ENCODE data around the gene POLR2C. TPM values are rescaled to one million over a fixed set of nuclear protein-coding genes. Genes with fewer than 3 reads are reported as not detected.
"Not testable (repeated sequence)": the region's sequence is repeated elsewhere in the genome, so short reads cannot be mapped to it uniquely, and the experiment has no call there.

The POLR2C gene
- total RNA-seq, result 65.7 TPM

DNA sequence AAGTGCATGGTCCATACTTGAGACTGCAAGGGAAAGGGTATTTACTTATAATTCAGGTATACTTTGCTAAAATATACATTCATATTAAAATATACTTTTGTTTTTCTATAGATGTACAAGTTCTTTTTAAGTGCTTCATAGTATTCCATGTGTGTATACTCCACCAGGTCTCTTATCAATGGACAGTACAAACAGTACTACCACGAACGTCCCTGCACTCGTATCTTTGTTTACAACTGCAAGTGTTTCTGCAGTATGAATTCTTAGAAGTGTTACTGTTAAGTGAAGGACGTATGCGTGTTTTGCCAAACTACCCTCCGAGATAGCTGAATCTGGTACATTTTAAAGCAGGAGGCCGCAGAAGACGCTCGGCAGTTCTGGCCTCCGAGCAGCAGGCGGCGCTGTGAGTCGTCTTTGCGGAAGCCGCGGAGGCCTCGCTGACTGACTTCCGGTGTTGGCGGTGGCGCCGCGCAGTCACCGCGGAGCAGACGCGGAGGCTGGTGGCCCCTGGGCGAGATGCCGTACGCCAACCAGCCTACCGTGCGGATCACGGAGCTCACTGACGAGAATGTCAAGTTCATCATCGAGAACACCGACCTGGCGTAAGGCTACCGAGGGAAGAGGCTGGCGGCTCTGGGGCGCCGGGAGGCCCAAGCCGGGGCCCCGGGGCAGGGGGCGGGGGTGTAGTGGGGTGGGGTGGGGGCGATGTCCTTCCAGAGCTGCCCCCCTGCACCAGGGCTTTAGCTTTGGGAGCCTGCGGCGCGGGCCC, at the start of gene POLR2C:
Gene POLR2C, plus strand, starts transcription at position 471 of the 769 bp plus-strand sequence. Its CDS starts 46 bp downstream, at position 517.
- DNase-seq (ENCODE audit: low spot score), result peak; percentile 90

GRCh38 chr16:57413301-57413730, 49.2 kb upstream of the POLR2C start:
- DNase-seq (ENCODE audit: low spot score), result no peak

DNA sequence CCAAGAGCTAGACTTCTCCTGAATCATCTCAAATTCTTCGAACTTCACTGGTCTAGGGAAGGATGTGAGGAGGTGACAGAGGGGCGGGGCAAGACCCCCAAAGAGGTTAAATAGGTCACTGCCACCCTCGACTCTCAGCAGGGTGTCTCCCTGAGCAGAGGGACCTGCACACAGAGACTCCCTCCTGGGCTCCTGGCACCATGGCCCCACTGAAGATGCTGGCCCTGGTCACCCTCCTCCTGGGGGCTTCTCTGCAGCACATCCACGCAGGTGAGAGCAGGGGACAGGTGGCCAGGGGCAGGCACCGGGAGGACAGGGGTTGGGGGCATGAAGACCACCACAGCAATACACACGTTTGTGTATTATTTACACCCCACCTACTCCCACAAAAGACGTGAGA, 48.7 kb upstream of the POLR2C start:
- DNase-seq (ENCODE audit: low spot score), result no peak

- no peak for DNase-seq (ENCODE audit: low spot score)
Observed at GRCh38 chr16:57416084-57416483, 46.4 kb upstream of the POLR2C start.

GRCh38 chr16:57419506-57419905, 43.0 kb upstream of the POLR2C start:
- DNase-seq (ENCODE audit: low spot score), result no peak

DNA sequence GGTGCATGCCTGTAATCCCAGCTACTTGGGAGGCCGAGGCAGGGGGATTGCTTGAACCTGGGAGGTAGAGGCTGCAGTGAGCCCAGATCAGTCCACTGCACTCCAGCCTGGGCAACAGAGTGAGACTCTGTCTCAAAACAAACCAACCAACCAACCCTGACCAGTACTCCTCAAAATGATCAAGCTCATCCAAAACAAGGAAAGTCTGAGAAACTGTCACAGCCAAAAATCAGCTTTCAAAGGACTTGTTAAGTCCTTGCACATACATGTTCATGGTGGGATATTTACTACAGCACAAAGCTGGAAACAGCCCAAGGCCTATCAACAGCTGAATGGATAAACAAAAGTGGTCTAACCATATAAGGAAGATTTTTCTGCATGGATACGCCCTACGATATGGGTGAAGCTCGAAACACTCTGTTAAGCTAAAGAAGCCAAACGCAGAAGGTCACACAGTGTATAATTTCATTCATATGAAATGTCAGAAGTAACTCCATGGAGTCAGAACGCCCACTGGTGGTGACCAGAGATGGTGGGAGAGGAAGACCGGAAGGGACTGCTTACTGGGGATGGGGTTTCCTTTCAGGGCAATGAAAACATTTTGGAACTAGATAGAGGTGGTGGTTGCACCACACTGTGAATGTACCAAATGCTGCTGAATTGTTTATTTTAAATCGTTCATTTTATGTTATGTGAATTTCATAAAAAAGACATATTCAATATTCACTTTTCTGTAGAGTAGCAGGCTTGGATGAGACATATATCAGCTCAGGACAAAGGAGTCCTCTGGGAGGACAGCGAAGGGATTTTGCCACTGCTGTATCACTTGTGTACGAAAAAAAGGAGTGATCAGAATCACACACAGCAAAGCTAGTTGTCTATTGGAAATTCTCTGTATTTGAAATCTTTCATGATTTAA, 40.2 kb upstream of the POLR2C start:
- peak; percentile 50 for DNase-seq (ENCODE audit: low spot score)

- DNase-seq (ENCODE audit: low spot score), result no peak
Observed at GRCh38 chr16:57423152-57423551, 39.3 kb upstream of the POLR2C start.

DNA sequence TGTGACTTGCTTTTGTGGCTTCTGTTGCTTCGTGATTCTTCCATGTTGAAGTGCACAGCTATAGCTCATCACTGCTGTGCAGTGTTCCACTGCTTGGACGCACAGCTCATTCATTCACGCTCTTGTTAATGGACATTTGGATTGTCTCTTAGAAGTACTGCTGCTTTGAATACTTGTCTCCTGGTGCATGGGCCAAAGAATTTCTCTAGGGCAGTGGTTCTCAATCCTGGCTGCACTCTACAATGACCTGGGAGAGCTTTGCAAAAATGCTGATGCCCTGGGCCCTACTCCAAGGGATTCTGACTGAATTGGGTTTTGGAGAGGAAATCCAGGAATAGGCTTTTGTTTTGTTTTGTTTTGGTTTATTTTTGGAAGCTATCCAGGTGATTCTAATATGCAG, 37.9 kb upstream of the POLR2C start:
- no peak for DNase-seq (ENCODE audit: low spot score)

DNA sequence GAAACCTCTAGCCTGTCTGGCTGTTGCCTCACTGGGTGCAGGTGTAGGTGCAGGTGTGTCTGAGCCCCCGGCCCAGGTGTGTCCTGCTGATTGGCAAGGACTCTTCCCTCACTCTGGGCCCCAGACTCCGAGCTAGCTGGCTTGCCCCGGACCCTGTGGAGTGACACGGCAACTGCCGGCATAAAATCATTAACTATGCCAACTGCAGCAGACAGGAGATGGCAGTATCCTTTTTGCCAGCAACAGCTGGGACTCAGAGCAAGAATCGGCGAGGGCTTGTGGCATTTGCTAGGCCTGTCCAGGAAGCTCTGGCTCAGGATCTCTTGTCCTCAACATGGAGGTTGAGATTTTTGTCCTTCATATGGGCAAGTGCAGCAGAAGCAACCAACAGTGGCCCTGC, 36.1 kb upstream of the POLR2C start:
- no peak for DNase-seq (ENCODE audit: low spot score)

DNA sequence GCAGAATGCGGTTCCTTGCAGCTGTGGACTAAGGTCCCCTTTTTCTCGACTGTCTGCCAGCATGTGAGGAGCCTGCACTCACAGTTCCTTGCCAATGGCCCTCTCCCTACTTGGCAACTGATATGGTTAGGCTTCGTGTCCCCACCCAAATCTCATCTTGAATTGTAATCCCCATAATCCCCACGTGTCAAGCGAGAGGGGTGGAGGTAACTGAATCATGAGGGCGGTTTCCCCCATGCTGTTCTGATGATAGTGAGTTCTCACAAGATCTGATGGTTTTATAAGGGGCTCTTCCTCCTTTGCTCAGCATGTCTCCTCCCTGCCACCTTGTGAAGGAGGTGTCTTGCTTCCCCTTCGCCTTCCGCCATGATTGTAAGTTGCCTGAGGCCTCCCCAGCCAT, 35.2 kb upstream of the POLR2C start:
- no peak for DNase-seq (ENCODE audit: low spot score)

DNA sequence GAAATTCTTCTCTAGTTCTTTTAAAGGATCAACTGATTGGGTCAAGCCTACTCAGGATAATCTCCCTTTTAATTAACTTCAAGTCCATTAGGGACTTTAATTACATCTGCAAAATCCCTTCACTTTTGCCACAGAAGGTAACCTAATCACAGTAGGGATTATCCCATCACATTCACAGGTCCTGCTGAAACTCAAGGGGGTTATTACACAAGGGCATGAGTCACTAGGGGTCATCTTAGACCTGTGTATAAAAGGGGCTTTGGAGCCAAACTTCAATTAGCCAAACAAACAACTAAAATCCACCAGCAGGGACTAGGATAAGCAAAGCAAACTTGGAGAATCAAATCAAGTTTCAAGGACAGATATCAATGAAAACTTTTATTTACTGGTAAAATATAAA, 34.7 kb upstream of the POLR2C start:
- DNase-seq (ENCODE audit: low spot score), result no peak

DNA sequence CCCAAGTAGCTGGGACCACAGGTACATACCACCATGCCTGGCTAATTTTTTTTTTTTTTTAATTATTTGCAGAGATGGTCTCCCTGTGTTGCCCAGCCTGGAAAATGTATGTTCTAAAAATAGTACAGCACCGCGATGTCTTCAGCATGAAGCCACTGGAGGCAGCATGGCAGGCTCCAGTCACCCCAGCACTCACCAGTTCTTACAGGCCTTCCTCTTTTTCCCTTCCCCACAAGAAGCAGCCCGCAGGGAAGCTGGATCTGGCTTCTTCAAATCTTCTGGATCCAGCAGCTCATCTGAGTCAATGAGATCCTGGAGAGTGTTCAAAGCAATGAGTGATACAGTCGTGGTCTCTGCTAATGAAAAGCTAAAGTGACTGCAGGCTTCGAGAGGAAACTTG, 31.5 kb upstream of the POLR2C start:
- no peak for DNase-seq (ENCODE audit: low spot score)

DNA sequence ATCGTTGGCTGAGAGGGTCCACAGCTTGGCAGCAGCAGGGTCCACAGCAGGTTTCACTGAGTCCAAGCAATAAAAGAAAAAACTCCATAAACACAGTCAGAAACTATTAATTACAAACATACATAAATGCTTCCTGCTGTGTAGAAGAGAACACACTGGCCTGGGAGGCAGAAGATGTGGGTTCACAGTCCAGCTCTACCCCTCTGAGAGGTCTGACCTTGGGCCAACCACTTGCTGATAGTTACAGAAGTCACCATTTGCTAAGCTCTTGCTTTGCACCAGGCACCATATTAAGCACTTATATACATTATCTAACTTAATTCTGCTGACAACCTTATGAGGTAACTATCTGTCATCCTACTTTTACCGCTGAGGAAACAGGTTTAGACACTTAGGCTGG, 30.0 kb upstream of the POLR2C start:
- peak; percentile 44 for DNase-seq (ENCODE audit: low spot score)

DNA sequence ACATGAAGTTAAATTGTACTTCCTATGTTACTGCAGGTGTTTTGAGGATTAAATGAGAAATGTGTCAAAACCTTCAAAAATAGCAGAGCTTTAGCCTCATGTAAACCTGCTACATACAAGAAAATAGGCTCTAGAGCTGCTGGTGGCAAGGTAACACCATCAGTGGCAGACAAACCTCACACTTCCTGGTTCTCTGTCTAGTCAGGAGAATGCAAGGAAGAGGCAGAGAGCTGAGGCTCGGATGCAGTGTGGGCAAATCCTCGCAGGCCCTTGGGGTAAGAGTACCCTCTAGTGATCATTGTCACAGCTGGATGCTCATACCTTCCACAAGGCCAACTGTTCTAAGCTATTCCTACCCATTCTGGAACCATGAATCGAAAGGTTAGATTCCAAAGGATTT, 29.5 kb upstream of the POLR2C start:
- DNase-seq (ENCODE audit: low spot score), result no peak

DNA sequence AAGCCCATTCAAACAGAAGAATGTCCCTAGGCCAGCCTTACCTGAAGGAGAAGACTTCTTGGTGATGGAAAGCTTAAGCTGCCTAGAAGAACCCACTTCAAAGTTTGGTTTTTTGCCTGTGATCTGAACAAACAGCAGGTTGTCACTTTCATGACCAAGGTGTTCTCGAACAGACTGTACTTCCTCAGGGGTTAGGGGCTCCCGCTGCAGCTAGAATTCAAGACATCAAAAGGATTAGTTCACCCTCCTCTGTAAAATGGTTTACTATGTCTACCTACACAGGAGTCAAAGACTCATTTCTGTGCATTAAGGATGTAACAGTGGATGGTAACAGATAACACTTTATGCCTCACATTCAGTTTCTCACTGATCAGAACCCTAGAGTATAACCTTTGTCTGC, 28.5 kb upstream of the POLR2C start:
- DNase-seq (ENCODE audit: low spot score), result no peak

DNA sequence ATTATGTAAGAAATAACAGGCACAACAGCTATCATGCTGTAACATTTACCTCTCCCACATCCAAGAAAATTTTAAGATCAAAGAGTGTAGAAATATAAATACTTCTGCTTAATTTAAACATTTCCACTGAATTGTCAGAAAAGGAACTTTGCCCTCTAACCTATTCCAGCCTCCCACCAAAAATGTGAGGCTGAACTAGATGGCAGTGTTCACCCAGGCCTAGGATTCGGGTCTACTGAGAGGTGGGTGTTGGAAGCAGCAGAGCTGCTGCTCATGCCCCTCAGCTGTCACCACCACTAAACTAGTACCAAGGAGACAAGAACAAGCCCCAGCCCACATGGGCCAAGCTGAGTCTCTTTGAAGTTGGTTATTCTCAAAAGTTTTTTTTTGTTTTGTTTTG, 26.6 kb upstream of the POLR2C start:
- DNase-seq (ENCODE audit: low spot score), result no peak

GRCh38 chr16:57439947-57440346, 22.5 kb upstream of the POLR2C start:
- DNase-seq (ENCODE audit: low spot score), result not testable (repeated sequence)

DNA sequence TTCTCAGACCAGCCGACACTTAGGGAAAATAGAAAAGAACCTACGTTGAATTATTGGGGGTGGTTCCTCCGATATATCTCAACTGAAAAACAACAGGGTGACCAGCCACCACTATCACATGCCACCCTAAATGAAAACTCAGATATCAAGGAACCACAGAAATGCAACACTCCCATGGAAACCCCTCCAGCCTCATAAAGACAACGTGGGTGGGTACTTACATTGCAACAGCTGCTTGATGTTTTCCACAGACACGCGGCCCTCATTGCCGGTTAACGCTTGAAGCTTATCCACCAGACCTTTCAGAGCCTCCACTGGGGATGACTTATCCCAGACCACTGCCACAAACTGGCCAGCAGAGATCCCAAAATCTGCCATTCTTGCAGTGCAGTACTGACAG, 21.9 kb upstream of the POLR2C start:
- not testable (repeated sequence) for DNase-seq (ENCODE audit: low spot score)

GRCh38 chr16:57444711-57445110, 17.8 kb upstream of the POLR2C start:
- DNase-seq (ENCODE audit: low spot score), result no peak

DNA sequence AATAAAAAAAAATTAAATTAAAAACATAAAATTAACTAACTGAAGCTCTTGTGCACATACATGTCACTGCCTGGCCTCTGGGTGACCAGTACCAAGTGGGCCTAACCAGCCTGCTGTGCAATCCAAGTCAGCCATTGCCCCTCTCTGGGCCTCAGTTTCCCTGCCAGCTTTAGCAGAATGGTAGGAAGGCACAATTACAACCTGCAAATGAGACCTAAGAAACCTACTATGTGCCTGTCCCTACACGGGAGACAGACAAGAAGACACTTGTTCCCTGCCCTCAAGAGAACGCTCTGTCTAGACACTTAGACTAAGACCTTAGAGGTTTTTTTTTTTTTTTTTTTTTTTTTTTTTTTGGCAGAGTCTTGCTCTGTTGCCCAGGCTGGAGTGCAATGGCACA, 17.0 kb upstream of the POLR2C start:
- DNase-seq (ENCODE audit: low spot score), result no peak

- DNase-seq (ENCODE audit: low spot score), result no peak
Observed at GRCh38 chr16:57446531-57447185, 15.8 kb upstream of the POLR2C start.

GRCh38 chr16:57447186-57447962, 15.1 kb upstream of the POLR2C start, which contains the start of the genes CIAPIN1 and COQ9:
TSS of gene CIAPIN1 (minus strand) at chr16:57447385. CDS start at chr16:57440928, 6,457 bp downstream.
TSS of gene COQ9 (plus strand) at chr16:57447479. CDS start at chr16:57447506, 27 bp downstream.
- peak; percentile 97 for DNase-seq (ENCODE audit: low spot score)

Data from mucosa of gallbladder (tissue), 1 donor.